ENCODE results near the gene MROH7. TPM values are rescaled to one million over a fixed set of nuclear protein-coding genes. Genes with fewer than 3 reads are reported as not detected.

The MROH7 gene
- polyA plus RNA-seq, 3 donors = 1.1 TPM; not detected in 2

DNA sequence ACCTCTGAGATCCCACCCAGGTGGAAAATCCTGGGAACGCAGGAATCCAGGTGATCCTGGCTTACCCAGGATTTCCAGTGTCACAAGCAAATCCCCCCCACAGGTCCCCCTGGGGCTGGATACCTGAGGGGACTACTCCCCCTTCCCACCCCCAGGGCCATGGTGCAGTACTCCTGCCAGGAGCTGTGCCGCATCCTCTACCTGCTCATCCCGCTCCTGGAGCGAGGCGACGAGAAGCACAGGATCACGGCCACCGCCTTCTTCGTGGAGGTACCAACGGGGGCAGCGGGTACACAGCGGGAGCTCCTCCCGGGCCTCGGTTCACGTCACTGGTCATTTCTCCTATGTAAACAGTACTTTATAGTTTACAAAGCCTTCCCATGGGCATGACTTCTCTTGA is 53.6 kb downstream of the MROH7 start:
- intact Hi-C loops (cut with micrococcal nuclease) = no loop called here
- Histone ChIP-seq H2AFZ (ENCODE audit: insufficient read depth, low read depth, low read length, poor library complexity, severe bottlenecking) (no peak overlapping the region), H3K9ac (ENCODE audit: insufficient read depth, low read length, poor library complexity, severe bottlenecking) (no peak overlapping the region), H3K4me2 (replicated peaks; ENCODE audit: extremely low read depth, low read length, poor library complexity, severe bottlenecking) (no peak overlapping the region), H3K79me2 (ENCODE audit: insufficient read depth, low read length) (no peaks in the 10 kb centered on the region), H3K27ac (ENCODE audit: low read depth in 1 of 2, low read length in 2 of 2) (no peak overlapping the region), H3K27me3 (ENCODE audit: control insufficient read depth in 2 of 2, insufficient read depth in 2 of 2, low read length in 2 of 2) (no peaks in the 10 kb centered on the region), H3K9me3 (replicated peaks in 1 of 2; ENCODE audit: control insufficient read depth in 1 of 2, insufficient read depth in 1 of 2, low read length in 2 of 2) (no peaks in the 10 kb centered on the region), H4K20me1 (ENCODE audit: insufficient read depth, low read length) (no peaks in the 10 kb centered on the region), H3K4me1 (ENCODE audit: control insufficient read depth in 1 of 2, insufficient read depth in 2 of 2, low read length in 2 of 2) (no peaks in the 10 kb centered on the region), H3K36me3 (replicated peaks in 1 of 2; ENCODE audit: control insufficient read depth in 1 of 2, insufficient read depth in 2 of 2, low read length in 2 of 2) (no peaks in the 10 kb centered on the region), H3K4me3 (replicated peaks in 1 of 3; ENCODE audit: low read depth in 2 of 3, low read length in 3 of 3) (no peak overlapping the region)
- Mint-ChIP-seq H3K9me3 (no peaks in the 10 kb centered on the region), H3K4me1 (no peaks in the 10 kb centered on the region), H3K36me3 (no peaks in the 10 kb centered on the region), H3K27me3 (ENCODE audit: low read depth in 3 of 3) (peaks cover 0 to 2% (median under 1%) of the 10 kb centered on the region in 3 donors), H3K27ac (no peak overlapping the region), H3K4me3 (no peak overlapping the region)
- 98% methylated on average over 13 of the region's 15 CpGs for WGBS (ENCODE audit: insufficient coverage)
- DNase-seq = no peak
- TF ChIP-seq CTCF (IDR thresholded peaks at IDR 0.05) = no peak

- TF ChIP-seq CTCF (IDR thresholded peaks at IDR 0.05) = no peak
- DNase-seq = no peak
- Histone ChIP-seq H3K4me1 (ENCODE audit: control insufficient read depth in 1 of 2, insufficient read depth in 2 of 2, low read length in 2 of 2) (no peaks in the 10 kb centered on the region), H3K9me3 (replicated peaks in 1 of 2; ENCODE audit: control insufficient read depth in 1 of 2, insufficient read depth in 1 of 2, low read length in 2 of 2) (no peaks in the 10 kb centered on the region), H3K27me3 (ENCODE audit: control insufficient read depth in 2 of 2, insufficient read depth in 2 of 2, low read length in 2 of 2) (no peaks in the 10 kb centered on the region), H3K27ac (ENCODE audit: low read depth in 1 of 2, low read length in 2 of 2) (no peak overlapping the region), H3K36me3 (replicated peaks in 1 of 2; ENCODE audit: control insufficient read depth in 1 of 2, insufficient read depth in 2 of 2, low read length in 2 of 2) (no peaks in the 10 kb centered on the region), H4K20me1 (ENCODE audit: insufficient read depth, low read length) (no peaks in the 10 kb centered on the region), H2AFZ (ENCODE audit: insufficient read depth, low read depth, low read length, poor library complexity, severe bottlenecking) (no peak overlapping the region), H3K79me2 (ENCODE audit: insufficient read depth, low read length) (no peaks in the 10 kb centered on the region), H3K4me2 (replicated peaks; ENCODE audit: extremely low read depth, low read length, poor library complexity, severe bottlenecking) (no peak overlapping the region), H3K9ac (ENCODE audit: insufficient read depth, low read length, poor library complexity, severe bottlenecking) (no peak overlapping the region), H3K4me3 (replicated peaks in 1 of 3; ENCODE audit: low read depth in 2 of 3, low read length in 3 of 3) (no peak overlapping the region)
- intact Hi-C loops (cut with micrococcal nuclease) = no loop called here
- Mint-ChIP-seq H3K36me3 (no peaks in the 10 kb centered on the region), H3K4me1 (no peaks in the 10 kb centered on the region), H3K27ac (no peak overlapping the region), H3K9me3 (no peaks in the 10 kb centered on the region), H3K4me3 (no peak overlapping the region), H3K27me3 (ENCODE audit: low read depth in 3 of 3) (peaks cover 0 to 2% (median 2%) of the 10 kb centered on the region in 3 donors)
- 100% methylated on average over 1 of the region's 1 CpG for WGBS (ENCODE audit: insufficient coverage)
Observed at GRCh38 chr1:54695764-54696163, 54.2 kb downstream of the MROH7 start.
